Parathyroid adenoma (tissue), 2 donors: ENCODE data around the gene NAALADL2.

Experiments used
- H2AFZ ChIP-seq: fragments of 300-600 bp; sonication (generic); one replicate; pipeline ENCODE4 v1.7.0; 2017; ENCODE audit warnings: antibody characterized with exemption, mild to moderate bottlenecking
- H3K27ac ChIP-seq: fragments of 300-600 bp; sonication (generic); one replicate; pipeline ENCODE4 v1.7.0; 2017
- H3K27me3 ChIP-seq: fragments of 300-600 bp; sonication (generic); one replicate; pipeline ENCODE4 v1.7.0; 2017; ENCODE audit warnings: low read length; ENCODE audit not compliant: control insufficient read depth, insufficient read depth
- H3K36me3 ChIP-seq: fragments of 300-600 bp; sonication (generic); one replicate; pipeline ENCODE4 v1.7.0; 2017; ENCODE audit warnings: low read length; ENCODE audit not compliant: control insufficient read depth, insufficient read depth
- H3K4me1 ChIP-seq: fragments of 300-600 bp; sonication (generic); one replicate; pipeline ENCODE4 v1.7.0; 2017; ENCODE audit warnings: control low read depth
- H3K4me2 ChIP-seq: fragments of 300-600 bp; sonication (generic); one replicate; pipeline ENCODE4 v1.7.0; 2017; ENCODE audit warnings: low read length
- H3K4me3 ChIP-seq: fragments of 300-600 bp; sonication (generic); one replicate; pipeline ENCODE4 v1.7.0; 2017; ENCODE audit warnings: low read depth, low read length
- H3K79me2 ChIP-seq: fragments of 300-600 bp; sonication (generic); one replicate; pipeline ENCODE4 v1.7.0; 2017; ENCODE audit warnings: control low read depth
- H3K9ac ChIP-seq: fragments of 300-600 bp; sonication (generic); one replicate; pipeline ENCODE4 v1.7.0; 2017; ENCODE audit warnings: mild to moderate bottlenecking
- H3K9me3 ChIP-seq: fragments of 300-600 bp; sonication (generic); one replicate; pipeline ENCODE4 v1.7.0; 2017; ENCODE audit warnings: low read length; ENCODE audit not compliant: control insufficient read depth
- TF ChIP-seq, protein P1 (sequence below): fragments of 300-600 bp; sonication (generic); IDR thresholded peaks from one replicate; pipeline ENCODE4 v1.7.0; 2017; ENCODE audit warnings: antibody characterized with exemption, mild to moderate bottlenecking
- donor health status: primary hyperparathyroidism.

The NAALADL2 gene

DNA sequence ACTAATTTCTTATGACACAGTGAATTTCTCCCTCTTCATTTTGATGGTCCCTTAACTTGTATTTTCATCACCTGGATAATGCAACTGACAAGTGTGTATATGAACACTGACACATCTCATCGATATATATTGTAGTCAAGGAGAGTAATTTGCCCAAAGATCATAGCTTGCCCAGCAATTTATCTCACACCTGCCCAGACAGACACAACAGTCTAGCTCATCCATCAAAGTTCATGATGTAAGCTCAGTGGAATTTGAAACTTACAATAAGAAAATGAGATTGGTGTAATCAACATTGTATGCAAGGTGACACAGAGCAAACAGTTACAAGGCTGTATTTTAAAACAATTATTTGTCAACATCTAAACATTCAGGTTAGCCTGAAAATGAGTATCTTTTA, 805.8 kb downstream of the NAALADL2 start:
- H3K27ac ChIP-seq = no peak overlapping the region
- no peak overlapping the region for H3K4me3 ChIP-seq
- H3K36me3 ChIP-seq = no peaks in the 10 kb centered on the region
- TF ChIP-seq, protein P1, sequence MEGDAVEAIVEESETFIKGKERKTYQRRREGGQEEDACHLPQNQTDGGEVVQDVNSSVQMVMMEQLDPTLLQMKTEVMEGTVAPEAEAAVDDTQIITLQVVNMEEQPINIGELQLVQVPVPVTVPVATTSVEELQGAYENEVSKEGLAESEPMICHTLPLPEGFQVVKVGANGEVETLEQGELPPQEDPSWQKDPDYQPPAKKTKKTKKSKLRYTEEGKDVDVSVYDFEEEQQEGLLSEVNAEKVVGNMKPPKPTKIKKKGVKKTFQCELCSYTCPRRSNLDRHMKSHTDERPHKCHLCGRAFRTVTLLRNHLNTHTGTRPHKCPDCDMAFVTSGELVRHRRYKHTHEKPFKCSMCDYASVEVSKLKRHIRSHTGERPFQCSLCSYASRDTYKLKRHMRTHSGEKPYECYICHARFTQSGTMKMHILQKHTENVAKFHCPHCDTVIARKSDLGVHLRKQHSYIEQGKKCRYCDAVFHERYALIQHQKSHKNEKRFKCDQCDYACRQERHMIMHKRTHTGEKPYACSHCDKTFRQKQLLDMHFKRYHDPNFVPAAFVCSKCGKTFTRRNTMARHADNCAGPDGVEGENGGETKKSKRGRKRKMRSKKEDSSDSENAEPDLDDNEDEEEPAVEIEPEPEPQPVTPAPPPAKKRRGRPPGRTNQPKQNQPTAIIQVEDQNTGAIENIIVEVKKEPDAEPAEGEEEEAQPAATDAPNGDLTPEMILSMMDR = no peak
- H2AFZ ChIP-seq = no peak overlapping the region
- no peak overlapping the region for H3K4me2 ChIP-seq
- H3K9me3 ChIP-seq = no peaks in the 10 kb centered on the region
- H3K9ac ChIP-seq = no peak overlapping the region
- no peaks in the 10 kb centered on the region for H3K79me2 ChIP-seq
- no peaks in the 10 kb centered on the region for H3K27me3 ChIP-seq
- no peaks in the 10 kb centered on the region for H3K4me1 ChIP-seq

DNA sequence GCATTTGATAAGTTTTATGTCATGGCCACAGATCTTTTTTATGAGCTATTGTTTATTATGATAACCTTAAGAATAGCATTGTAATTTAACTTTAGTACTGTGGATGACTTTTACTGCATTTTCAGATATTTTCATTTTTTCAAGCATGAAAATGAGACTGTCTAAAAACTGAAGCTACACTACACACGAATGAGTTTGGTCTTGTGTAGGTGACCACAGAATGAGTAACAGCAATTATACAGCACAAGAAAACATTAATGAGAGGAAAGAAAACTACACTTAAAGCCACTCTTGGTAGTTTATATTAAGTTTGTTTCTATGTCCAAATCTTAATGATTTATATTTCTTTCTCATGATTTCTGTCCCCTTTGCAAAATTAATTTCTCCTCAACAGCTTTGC, 809.2 kb downstream of the NAALADL2 start:
- Histone ChIP-seq H2AFZ (no peak overlapping the region), H3K27me3 (no peaks in the 10 kb centered on the region), H3K9ac (no peak overlapping the region), H3K36me3 (no peaks in the 10 kb centered on the region), H3K4me1 (no peaks in the 10 kb centered on the region), H3K79me2 (no peaks in the 10 kb centered on the region), H3K27ac (no peak overlapping the region), H3K4me2 (no peak overlapping the region), H3K4me3 (no peak overlapping the region), H3K9me3 (no peaks in the 10 kb centered on the region)
- TF ChIP-seq, protein P1 = no peak

DNA sequence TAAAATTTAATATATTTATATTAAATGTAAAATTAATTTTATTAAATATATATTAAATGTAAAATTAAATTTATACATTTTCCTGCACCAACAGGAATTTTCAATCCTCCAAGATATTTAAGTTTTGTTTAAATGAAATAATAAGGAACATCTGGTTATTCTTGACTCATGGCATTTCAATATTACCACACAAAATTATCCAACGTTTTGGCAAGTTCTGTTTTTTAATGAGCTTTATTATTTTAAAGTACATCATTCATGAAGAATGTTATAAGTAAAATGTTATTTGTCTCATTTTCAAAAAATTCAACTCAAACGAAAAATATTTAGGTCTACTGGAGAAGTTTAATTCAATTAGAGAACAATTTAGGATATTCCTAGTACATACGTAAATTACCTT, 811.4 kb downstream of the NAALADL2 start:
- Histone ChIP-seq H3K36me3 (no peaks in the 10 kb centered on the region), H3K4me2 (no peak overlapping the region), H3K79me2 (no peaks in the 10 kb centered on the region), H3K9me3 (no peaks in the 10 kb centered on the region), H3K4me3 (no peak overlapping the region), H3K27me3 (no peaks in the 10 kb centered on the region), H3K27ac (no peak overlapping the region), H3K4me1 (no peaks in the 10 kb centered on the region), H2AFZ (no peak overlapping the region), H3K9ac (no peak overlapping the region)
- TF ChIP-seq, protein P1 = no peak

DNA sequence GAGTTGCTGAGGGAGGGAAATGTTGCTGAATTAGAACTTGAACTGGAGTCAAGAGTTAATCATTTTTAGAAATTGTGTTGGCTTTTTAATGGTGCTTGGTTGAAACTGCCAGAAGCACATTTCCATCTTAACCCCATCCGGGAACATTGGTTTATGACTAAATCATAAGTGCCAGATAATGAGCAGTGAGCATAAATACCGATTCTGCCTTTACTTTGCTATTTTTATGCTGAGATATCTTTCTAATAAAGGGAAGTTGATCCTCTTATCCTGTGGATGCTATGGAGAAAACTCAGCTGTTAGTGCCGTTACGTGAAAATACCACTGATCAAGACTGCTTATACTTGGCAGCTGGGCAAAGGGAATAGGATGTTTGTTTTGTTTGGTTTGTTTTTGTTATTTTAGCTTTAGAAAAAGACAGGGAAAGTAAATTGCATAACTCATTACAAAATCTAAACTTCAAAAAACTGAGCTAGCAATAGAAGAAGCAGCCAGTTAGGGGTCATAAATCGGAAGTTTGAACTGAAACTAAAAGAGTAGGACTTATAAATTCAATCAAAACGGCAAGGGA, 813.1 kb downstream of the NAALADL2 start:
- TF ChIP-seq, protein P1 = no peak
- no peaks in the 10 kb centered on the region for H3K9me3 ChIP-seq
- H3K27ac ChIP-seq = no peak overlapping the region
- H2AFZ ChIP-seq = no peak overlapping the region
- H3K27me3 ChIP-seq = no peaks in the 10 kb centered on the region
- H3K9ac ChIP-seq = no peak overlapping the region
- no peaks in the 10 kb centered on the region for H3K4me1 ChIP-seq
- H3K4me3 ChIP-seq = no peak overlapping the region
- no peaks in the 10 kb centered on the region for H3K79me2 ChIP-seq
- H3K4me2 ChIP-seq = no peak overlapping the region
- no peaks in the 10 kb centered on the region for H3K36me3 ChIP-seq

DNA sequence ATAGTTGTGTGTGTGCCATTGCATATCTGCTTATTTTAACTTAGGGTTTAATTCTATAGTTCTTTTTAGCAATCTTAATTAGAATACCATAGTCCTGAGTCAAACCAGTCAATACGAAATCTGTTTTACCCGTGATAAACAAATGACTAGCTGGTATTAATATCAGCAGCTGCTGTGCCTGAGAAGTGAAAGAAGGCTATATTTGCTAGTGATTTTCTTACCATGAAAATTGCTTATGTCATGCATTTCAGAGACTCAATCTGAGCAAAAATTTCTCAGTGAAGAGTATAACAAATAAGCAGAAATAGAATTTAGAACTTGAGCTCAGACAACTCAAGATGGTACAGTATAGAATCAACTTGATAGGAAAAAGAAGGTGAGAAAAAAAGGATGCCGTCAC, 820.4 kb downstream of the NAALADL2 start:
- Histone ChIP-seq H3K4me2 (no peak overlapping the region), H3K4me1 (no peaks in the 10 kb centered on the region), H3K79me2 (no peaks in the 10 kb centered on the region), H3K4me3 (no peak overlapping the region), H3K36me3 (no peaks in the 10 kb centered on the region), H3K9ac (no peak overlapping the region), H3K27ac (no peak overlapping the region), H2AFZ (no peak overlapping the region), H3K9me3 (peaks cover 4% of the 10 kb centered on the region), H3K27me3 (no peaks in the 10 kb centered on the region)
- TF ChIP-seq, protein P1 = no peak
